ENCODE results near the gene EBLN1. TPM values are rescaled to one million over a fixed set of nuclear protein-coding genes. Genes with fewer than 3 reads are reported as not detected.

The EBLN1 gene
- total RNA-seq, result not detected in 2 replicates

GRCh38 chr10:22217842-22218241, at the start of gene EBLN1:
TSS of gene EBLN1 (minus strand) at chr10:22218015. CDS start at chr10:22209983, 8,032 bp downstream.

Other genes starting within 250 kb of the EBLN1 start
- 26.7 and 37.4 TPM in 2 replicates for gene DNAJC1, start 214.3 kb downstream of the EBLN1 start, total RNA-seq
- gene COMMD3, start 98.4 kb upstream of the EBLN1 start, total RNA-seq, result 43.6 and 47.4 TPM in 2 replicates
- 15.6 and 22.1 TPM in 2 replicates for gene BMI1, start 103.1 kb upstream of the EBLN1 start, total RNA-seq
- gene SPAG6, start 127.5 kb upstream of the EBLN1 start, total RNA-seq, result not detected in 2 replicates